MM.1S (cell line): ENCODE data around the gene PTPRN2.

Experiments
- CTCF ChIP-seq: fragments of 300-600 bp; sonication (generic); IDR thresholded peaks from 2 replicates; pipeline ENCODE4 v1.5.1; 2016; ENCODE audit warnings: antibody characterized with exemption, low read length, mixed read lengths
- EZH2 ChIP-seq: fragments of 300-600 bp; sonication (generic); optimal IDR thresholded peaks from 2 replicates; pipeline ENCODE3; 2017; ENCODE audit warnings: low read depth, mild to moderate bottlenecking, antibody characterized with exemption, low read length, mixed read lengths

GRCh38 chr7:157800281-157800680, 787.3 kb downstream of the PTPRN2 start:
- TF ChIP-seq CTCF (no peak), EZH2 (no peak)
